Fibroblast of pulmonary artery (primary cell): ENCODE data around the gene ABHD2.
A peak's percentile ranks its signal among the peaks of the same experiment; 100 is the strongest.

Experiments
- DNase-seq: peaks from one replicate; pipeline ENCODE4 v3.0.0-alpha.2; 2010; ENCODE audit warnings: low read depth
- H3K4me3 ChIP-seq: replicated peaks from 2 replicates; pipeline ENCODE4 v1.5.1; 2011; ENCODE audit warnings: low read depth, mild to moderate bottlenecking, control low read depth, low read length, moderate library complexity
- TF ChIP-seq, protein P1 (sequence below): IDR thresholded peaks from 2 replicates; pipeline ENCODE4 v1.5.1; 2011; ENCODE audit warnings: mild to moderate bottlenecking, control low read depth, low read length, inconsistent platforms; ENCODE audit errors: missing control alignments

The ABHD2 gene

DNA sequence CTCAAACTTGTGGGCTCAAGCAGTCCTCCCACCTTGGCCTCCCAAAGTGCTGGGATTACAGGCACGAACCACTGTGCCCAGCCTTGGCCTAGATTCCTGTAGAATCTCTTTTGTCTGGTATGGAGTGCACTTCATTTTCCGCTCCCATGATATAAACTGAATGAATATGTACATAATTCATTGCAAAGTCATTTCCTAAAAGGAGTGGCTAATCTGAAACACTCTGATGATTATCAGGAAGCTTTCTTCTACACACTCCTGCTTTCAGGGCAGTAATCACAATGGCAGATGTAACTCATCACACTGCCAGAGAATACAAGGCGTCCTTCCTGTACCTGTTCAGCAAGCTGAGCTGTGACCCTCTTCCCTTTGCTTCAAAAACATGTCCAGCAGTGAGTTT, 104.5 kb downstream of the ABHD2 start:
- TF ChIP-seq, protein P1, sequence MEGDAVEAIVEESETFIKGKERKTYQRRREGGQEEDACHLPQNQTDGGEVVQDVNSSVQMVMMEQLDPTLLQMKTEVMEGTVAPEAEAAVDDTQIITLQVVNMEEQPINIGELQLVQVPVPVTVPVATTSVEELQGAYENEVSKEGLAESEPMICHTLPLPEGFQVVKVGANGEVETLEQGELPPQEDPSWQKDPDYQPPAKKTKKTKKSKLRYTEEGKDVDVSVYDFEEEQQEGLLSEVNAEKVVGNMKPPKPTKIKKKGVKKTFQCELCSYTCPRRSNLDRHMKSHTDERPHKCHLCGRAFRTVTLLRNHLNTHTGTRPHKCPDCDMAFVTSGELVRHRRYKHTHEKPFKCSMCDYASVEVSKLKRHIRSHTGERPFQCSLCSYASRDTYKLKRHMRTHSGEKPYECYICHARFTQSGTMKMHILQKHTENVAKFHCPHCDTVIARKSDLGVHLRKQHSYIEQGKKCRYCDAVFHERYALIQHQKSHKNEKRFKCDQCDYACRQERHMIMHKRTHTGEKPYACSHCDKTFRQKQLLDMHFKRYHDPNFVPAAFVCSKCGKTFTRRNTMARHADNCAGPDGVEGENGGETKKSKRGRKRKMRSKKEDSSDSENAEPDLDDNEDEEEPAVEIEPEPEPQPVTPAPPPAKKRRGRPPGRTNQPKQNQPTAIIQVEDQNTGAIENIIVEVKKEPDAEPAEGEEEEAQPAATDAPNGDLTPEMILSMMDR: no peak
- no peak overlapping the region for H3K4me3 ChIP-seq
- DNase-seq: peak; percentile 54

DNA sequence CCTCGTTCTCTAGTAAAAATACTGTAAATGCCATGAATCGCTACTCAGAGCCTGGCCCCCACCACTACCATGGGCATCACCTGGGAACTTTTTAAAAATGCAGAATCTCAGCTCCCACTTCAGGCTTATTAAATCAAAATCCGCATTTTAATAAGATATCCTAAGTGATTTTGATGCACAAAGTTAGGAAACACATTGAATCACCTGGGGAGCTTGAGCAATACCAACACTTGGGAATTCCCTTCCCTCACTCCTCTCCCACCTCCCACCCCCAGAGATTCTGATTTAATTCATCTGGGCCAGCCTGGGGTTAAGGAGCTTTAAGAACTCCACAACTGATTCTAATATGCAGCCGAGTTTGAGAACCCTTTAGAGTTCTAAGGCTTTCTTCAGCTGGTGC, 106.4 kb downstream of the ABHD2 start:
- DNase-seq: no peak
- no peak overlapping the region for H3K4me3 ChIP-seq
- TF ChIP-seq, protein P1: no peak

DNA sequence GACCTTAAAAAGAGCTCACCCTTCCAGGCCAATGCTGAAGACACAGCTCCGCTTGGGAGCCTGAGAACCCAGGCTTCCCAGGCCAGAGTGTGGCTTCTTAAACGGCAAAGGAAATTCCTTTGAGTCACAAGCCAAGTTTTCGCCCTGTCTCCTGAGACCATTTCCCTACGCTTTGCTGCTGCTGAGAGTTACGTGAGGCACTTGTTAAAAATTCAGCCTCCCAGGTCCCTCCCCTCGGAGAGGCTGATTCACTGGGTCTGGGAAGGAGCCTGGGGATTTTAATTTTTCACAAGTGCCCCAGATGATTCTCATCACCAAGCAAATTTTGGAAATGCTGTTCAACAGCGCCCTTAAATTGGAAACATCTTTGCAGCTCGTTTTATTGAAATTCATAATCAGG, 107.6 kb downstream of the ABHD2 start:
- no peak for DNase-seq
- no peak overlapping the region for H3K4me3 ChIP-seq
- TF ChIP-seq, protein P1: no peak

DNA sequence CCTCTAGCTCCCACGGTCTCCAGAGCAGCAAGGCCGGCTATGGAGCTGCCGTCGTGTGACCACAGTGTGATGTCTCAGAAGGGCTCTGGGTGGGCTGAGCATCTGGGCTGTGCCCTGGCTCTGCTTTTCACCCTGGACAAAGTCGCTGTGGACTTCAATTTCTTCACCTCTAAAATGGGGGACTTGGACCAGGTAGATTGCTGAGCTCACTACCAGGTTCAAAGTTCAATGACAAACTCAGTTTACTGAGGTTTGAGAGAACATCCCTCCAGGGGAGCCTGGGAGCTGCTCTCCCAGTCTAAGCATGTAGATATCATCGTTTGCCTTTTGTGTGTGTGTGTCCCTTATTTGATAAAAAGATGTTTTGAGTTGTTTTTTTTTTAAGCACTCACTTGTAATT, 108.0 kb downstream of the ABHD2 start:
- TF ChIP-seq, protein P1: no peak
- no peak for DNase-seq
- H3K4me3 ChIP-seq: no peak overlapping the region

DNA sequence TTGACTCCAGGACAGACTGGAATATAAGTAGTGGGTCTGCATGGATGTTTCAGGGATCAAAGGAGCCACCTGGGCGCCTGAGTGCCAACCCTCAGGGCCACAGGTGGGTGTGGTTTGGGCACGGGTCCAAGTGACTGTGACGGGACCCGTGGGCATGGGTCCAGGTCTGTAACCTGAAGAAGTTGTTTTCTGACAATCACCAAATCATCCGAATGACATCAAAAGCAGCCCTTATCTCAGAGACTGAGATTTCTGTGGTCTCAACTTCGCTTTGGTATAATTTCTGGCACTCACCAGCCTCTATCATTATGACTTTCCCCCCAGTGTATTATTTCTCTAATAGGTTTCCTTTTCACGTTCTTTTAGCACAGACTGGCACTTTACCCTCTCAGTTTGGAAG, 108.7 kb downstream of the ABHD2 start:
- H3K4me3 ChIP-seq: no peak overlapping the region
- DNase-seq: no peak
- TF ChIP-seq, protein P1: no peak

DNA sequence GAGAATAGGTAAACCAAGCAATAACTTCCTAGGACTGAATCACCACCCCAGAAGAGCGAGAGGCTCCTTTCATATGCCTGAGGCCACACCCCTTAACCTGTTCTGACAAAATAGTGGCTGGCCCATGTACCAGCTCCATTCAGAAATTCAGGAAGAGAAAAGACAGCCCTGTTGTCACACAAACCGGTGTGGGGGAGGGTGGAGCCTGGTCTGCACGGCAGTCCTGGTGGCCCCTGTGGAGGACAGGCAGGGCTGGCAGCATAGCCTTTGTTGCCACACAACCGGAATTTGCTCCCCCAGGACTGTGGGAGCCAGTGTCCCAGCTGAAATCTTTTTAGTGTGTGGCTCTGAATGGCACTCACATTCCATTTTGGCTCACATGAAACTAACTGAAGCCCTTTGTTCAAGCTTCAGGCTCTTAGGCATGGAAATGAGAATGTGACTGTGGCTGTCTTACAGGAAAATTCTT, 109.3 kb downstream of the ABHD2 start:
- DNase-seq: no peak
- TF ChIP-seq, protein P1: no peak
- H3K4me3 ChIP-seq: no peak overlapping the region

DNA sequence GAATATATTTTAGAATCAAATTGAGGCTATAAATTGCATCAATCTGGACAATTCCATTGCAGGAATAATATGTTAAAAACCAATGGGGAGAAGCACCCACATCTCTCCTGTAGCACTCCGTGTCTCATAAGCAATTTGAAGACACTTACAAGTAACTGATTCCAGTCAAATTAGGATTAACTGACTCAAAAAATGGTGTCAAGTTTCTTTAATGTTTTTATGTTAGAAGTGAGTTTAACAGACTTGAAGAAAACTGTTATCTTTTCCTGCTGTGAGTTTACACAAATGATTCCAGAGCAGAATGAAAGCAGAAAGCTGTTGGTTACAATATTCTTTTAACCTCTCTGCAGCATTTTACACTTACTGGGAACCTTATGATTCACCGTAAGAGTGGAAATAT, 109.9 kb downstream of the ABHD2 start:
- DNase-seq: no peak
- TF ChIP-seq, protein P1: no peak
- no peak overlapping the region for H3K4me3 ChIP-seq
